Chondrocyte (in vitro differentiated cells): ENCODE results near the gene NUCB2. TPM values are rescaled to one million over a fixed set of nuclear protein-coding genes. Genes with fewer than 3 reads are reported as not detected.

Experiments used
- DNase-seq: peaks from one replicate; pipeline ENCODE4 v3.0.0; 2021; ENCODE audit warnings: mixed read lengths, low spot score
- H3K27ac Mint-ChIP-seq: one replicate; pipeline ENCODE4 v1.8.0; 2021; ENCODE audit warnings: mild to moderate bottlenecking, moderate library complexity, mixed read lengths; ENCODE audit not compliant: unreplicated experiment
- H3K27me3 Mint-ChIP-seq: 2 replicates; pipeline ENCODE4 v1.8.0; 2021; ENCODE audit warnings: low read depth, mixed read lengths
- H3K36me3 Mint-ChIP-seq: 2 replicates; pipeline ENCODE4 v1.8.0; 2021; ENCODE audit warnings: low read depth, mixed read lengths
- H3K4me1 Mint-ChIP-seq: 2 replicates; pipeline ENCODE4 v1.8.0; 2021; ENCODE audit warnings: low read depth, mild to moderate bottlenecking, mixed read lengths
- H3K4me3 Mint-ChIP-seq: one replicate; pipeline ENCODE4 v1.8.0; 2021; ENCODE audit warnings: mild to moderate bottlenecking, moderate library complexity, mixed read lengths; ENCODE audit not compliant: unreplicated experiment
- H3K9me3 Mint-ChIP-seq: 2 replicates; pipeline ENCODE4 v1.8.0; 2021; ENCODE audit warnings: low read depth, mixed read lengths
- total RNA-seq: library from RNA; stranded (reverse); gene quantifications from 3 replicates; pipeline ENCODE4 v1.2.1, GENCODE V29; 2021
- TF ChIP-seq, protein P1 (sequence below): fragments of 200-600 bp; sonication (generic); IDR thresholded peaks from 2 replicates; pipeline ENCODE4 v1.5.0; 2021; ENCODE audit warnings: antibody characterized with exemption, mild to moderate bottlenecking, moderate library complexity

Gene NUCB2
- total RNA-seq, 1 donor from 2014 or later: 134 TPM

DNA sequence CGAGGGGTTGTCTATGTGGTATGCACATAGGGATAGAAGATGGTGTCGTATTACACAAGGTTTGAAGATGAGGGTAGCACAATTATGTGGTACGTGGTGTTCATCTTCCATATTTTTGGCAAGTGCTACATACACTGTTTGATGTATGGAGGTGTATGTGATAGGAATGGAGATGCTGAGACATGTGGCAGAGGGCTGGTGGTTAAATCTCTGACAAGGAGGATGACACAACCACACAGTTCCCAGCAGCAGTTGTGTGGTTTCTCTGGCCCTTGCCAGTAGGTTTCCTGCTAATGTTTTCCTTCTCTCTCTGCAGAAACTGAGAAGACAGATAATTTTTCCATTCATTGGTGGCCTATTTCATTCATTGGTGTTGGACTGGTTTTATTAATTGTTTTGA lies 92.0 kb downstream of the NUCB2 start:
- H3K36me3 Mint-ChIP-seq: peaks cover 65% of the 10 kb centered on the region
- DNase-seq: no peak
- H3K4me3 Mint-ChIP-seq: no peak overlapping the region
- peaks cover 51% of the 10 kb centered on the region for H3K9me3 Mint-ChIP-seq
- no peak overlapping the region for H3K27ac Mint-ChIP-seq
- H3K4me1 Mint-ChIP-seq: no peaks in the 10 kb centered on the region
- no peaks in the 10 kb centered on the region for H3K27me3 Mint-ChIP-seq
- TF ChIP-seq, protein P1, sequence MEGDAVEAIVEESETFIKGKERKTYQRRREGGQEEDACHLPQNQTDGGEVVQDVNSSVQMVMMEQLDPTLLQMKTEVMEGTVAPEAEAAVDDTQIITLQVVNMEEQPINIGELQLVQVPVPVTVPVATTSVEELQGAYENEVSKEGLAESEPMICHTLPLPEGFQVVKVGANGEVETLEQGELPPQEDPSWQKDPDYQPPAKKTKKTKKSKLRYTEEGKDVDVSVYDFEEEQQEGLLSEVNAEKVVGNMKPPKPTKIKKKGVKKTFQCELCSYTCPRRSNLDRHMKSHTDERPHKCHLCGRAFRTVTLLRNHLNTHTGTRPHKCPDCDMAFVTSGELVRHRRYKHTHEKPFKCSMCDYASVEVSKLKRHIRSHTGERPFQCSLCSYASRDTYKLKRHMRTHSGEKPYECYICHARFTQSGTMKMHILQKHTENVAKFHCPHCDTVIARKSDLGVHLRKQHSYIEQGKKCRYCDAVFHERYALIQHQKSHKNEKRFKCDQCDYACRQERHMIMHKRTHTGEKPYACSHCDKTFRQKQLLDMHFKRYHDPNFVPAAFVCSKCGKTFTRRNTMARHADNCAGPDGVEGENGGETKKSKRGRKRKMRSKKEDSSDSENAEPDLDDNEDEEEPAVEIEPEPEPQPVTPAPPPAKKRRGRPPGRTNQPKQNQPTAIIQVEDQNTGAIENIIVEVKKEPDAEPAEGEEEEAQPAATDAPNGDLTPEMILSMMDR: no peak

DNA sequence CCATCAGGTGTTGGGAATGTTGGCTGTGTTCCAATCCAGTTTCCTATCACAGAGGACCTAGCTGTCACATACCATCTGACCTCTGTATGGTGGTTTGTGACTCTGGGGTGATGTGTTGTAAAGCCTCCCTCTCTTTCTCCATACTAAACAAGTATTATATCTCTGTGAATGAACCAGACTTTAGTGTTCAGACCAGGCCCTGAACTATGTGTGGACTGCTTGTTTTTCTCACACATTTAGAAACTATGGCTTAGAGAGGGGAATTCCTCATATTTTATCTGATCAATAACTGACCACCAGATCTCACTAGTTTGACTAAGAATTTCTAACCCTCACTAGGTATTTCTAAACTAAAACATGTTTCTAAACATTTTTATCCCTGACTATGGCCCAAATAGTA lies 92.6 kb downstream of the NUCB2 start:
- no peak for DNase-seq
- TF ChIP-seq, protein P1: no peak
- peaks cover 66% of the 10 kb centered on the region for H3K36me3 Mint-ChIP-seq
- H3K27me3 Mint-ChIP-seq: no peaks in the 10 kb centered on the region
- H3K27ac Mint-ChIP-seq: no peak overlapping the region
- H3K4me3 Mint-ChIP-seq: no peak overlapping the region
- no peaks in the 10 kb centered on the region for H3K4me1 Mint-ChIP-seq
- peaks cover 53% of the 10 kb centered on the region for H3K9me3 Mint-ChIP-seq

GRCh38 chr11:17369684-17370243 lies 93.2 kb downstream of the NUCB2 start:
- H3K4me1 Mint-ChIP-seq: no peaks in the 10 kb centered on the region
- no peaks in the 10 kb centered on the region for H3K27me3 Mint-ChIP-seq
- peaks cover 68% of the 10 kb centered on the region for H3K36me3 Mint-ChIP-seq
- DNase-seq: no peak
- no peak overlapping the region for H3K27ac Mint-ChIP-seq
- H3K4me3 Mint-ChIP-seq: no peak overlapping the region
- H3K9me3 Mint-ChIP-seq: peaks cover 56% of the 10 kb centered on the region
- TF ChIP-seq, protein P1: no peak

- H3K27ac Mint-ChIP-seq: no peak overlapping the region
- no peaks in the 10 kb centered on the region for H3K27me3 Mint-ChIP-seq
- TF ChIP-seq, protein P1: no peak
- no peak for DNase-seq
- H3K4me1 Mint-ChIP-seq: no peaks in the 10 kb centered on the region
- H3K36me3 Mint-ChIP-seq: peaks cover 70% of the 10 kb centered on the region
- H3K9me3 Mint-ChIP-seq: peaks cover 60% of the 10 kb centered on the region
- no peak overlapping the region for H3K4me3 Mint-ChIP-seq
These were observed 95.1 kb downstream of the NUCB2 start for GRCh38 chr11:17371614-17372013.

DNA sequence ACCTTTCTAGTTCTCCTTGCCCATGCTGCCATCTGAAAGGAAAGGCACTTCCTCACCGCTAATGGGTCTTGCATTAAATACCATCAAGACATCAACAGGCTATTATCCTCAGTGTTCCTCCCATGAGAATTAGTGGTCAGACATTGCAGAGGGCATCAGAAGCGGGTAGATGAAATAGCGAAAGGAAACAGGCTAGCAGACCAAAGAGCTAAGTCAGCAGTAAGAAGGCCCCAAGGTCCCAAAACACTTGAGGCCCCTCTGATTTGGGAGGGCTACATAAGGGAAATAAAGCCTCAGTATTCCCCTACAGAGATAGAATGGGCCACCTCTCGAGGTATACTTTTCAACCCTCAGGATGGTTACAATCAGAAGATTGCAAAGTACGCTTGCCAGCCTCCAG lies 99.0 kb downstream of the NUCB2 start:
- Mint-ChIP-seq H3K27ac (no peak overlapping the region), H3K4me3 (no peak overlapping the region), H3K9me3 (peaks cover 40% of the 10 kb centered on the region), H3K36me3 (peaks cover 45% of the 10 kb centered on the region), H3K4me1 (no peaks in the 10 kb centered on the region), H3K27me3 (no peaks in the 10 kb centered on the region)
- DNase-seq: no peak
- TF ChIP-seq, protein P1: no peak
